ENCODE results near the gene DNAH10. TPM values are rescaled to one million over a fixed set of nuclear protein-coding genes. Genes with fewer than 3 reads are reported as not detected.

DNAH10 gene
- total and polyA plus RNA-seq, 11 donors: 0.04 to 0.45 (median 0.23) TPM; not detected in 4

- intact Hi-C loops (cut with DNase I): no loop called here
- no peak for ATAC-seq
- WGBS, 4 donors: 87 to 92% (median 88%) methylated on average over 2 of the region's 2 CpGs
Measured at GRCh38 chr12:123847019-123847418, 84.9 kb downstream of the DNAH10 start.

GRCh38 chr12:123847876-123848275 is 85.8 kb downstream of the DNAH10 start:
- no peak overlapping the region for H3K4me3 ChIP-seq
- WGBS, 4 donors: 94 to 98% (median 96%) methylated on average over 8 of the region's 8 CpGs
- intact Hi-C loops (cut with DNase I): no loop called here
- ATAC-seq: no peak
- no peaks in the 10 kb centered on the region for H3K4me1 ChIP-seq
- H3K27ac ChIP-seq: no peak overlapping the region
- no peak for DNase-seq
- TF ChIP-seq, protein P1, sequence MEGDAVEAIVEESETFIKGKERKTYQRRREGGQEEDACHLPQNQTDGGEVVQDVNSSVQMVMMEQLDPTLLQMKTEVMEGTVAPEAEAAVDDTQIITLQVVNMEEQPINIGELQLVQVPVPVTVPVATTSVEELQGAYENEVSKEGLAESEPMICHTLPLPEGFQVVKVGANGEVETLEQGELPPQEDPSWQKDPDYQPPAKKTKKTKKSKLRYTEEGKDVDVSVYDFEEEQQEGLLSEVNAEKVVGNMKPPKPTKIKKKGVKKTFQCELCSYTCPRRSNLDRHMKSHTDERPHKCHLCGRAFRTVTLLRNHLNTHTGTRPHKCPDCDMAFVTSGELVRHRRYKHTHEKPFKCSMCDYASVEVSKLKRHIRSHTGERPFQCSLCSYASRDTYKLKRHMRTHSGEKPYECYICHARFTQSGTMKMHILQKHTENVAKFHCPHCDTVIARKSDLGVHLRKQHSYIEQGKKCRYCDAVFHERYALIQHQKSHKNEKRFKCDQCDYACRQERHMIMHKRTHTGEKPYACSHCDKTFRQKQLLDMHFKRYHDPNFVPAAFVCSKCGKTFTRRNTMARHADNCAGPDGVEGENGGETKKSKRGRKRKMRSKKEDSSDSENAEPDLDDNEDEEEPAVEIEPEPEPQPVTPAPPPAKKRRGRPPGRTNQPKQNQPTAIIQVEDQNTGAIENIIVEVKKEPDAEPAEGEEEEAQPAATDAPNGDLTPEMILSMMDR (IDR thresholded peaks at IDR 0.05): no peak
- peaks cover 0 to 11% (median 0%) of the 10 kb centered on the region in 9 donors for H3K27me3 ChIP-seq
- H3K9me3 ChIP-seq: no peaks in the 10 kb centered on the region
- no peaks in the 10 kb centered on the region for H3K36me3 ChIP-seq

More at GRCh38 chr12:123847019-123847418, 84.9 kb downstream of the DNAH10 start:
- no peaks in the 10 kb centered on the region for H3K9me3 ChIP-seq
- no peak overlapping the region for H3K4me3 ChIP-seq
- peaks cover 0 to 15% (median 0%) of the 10 kb centered on the region in 9 donors for H3K27me3 ChIP-seq
- TF ChIP-seq, protein P1 (IDR thresholded peaks at IDR 0.05): no peak
- no peak for DNase-seq
- H3K27ac ChIP-seq: no peak overlapping the region
- H3K4me1 ChIP-seq: no peaks in the 10 kb centered on the region
- H3K36me3 ChIP-seq: no peaks in the 10 kb centered on the region

DNA sequence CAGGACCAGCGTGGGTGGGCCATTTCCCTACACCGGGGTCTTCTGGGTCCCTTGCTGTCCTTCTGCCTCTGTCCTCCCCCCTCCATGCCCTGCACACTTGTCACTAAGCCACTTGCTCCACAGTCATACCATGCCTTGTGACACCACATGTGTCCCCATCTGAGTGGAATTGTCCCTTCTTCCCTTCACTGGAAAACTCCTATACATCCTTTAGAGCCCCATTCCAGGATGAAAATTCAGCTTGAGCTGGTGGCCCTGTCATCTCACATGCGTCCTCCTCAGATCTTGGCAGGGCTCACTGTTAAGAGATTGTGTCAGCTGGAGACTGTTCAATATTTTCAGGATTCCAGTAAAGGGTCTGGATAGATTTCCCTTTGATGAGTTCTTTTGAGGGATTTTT is 87.4 kb downstream of the DNAH10 start:
- no peak overlapping the region for H3K4me3 ChIP-seq
- H3K9me3 ChIP-seq: no peaks in the 10 kb centered on the region
- TF ChIP-seq POLR2A (IDR thresholded peaks at IDR 0.05): no peak
- TF ChIP-seq, protein P1 (IDR thresholded peaks at IDR 0.05): no peak
- 72 to 86% (median 79%) methylated on average over 3 of the region's 3 CpGs for WGBS, 4 donors
- ATAC-seq (no peak), DNase-seq (no peak)
- H3K36me3 ChIP-seq: no peaks in the 10 kb centered on the region
- H3K27ac ChIP-seq: no peak overlapping the region
- peaks cover 0 to 8% (median 0%) of the 10 kb centered on the region in 9 donors for H3K27me3 ChIP-seq
- no peaks in the 10 kb centered on the region for H3K4me1 ChIP-seq
- intact Hi-C loops (cut with DNase I): no loop called here

DNA sequence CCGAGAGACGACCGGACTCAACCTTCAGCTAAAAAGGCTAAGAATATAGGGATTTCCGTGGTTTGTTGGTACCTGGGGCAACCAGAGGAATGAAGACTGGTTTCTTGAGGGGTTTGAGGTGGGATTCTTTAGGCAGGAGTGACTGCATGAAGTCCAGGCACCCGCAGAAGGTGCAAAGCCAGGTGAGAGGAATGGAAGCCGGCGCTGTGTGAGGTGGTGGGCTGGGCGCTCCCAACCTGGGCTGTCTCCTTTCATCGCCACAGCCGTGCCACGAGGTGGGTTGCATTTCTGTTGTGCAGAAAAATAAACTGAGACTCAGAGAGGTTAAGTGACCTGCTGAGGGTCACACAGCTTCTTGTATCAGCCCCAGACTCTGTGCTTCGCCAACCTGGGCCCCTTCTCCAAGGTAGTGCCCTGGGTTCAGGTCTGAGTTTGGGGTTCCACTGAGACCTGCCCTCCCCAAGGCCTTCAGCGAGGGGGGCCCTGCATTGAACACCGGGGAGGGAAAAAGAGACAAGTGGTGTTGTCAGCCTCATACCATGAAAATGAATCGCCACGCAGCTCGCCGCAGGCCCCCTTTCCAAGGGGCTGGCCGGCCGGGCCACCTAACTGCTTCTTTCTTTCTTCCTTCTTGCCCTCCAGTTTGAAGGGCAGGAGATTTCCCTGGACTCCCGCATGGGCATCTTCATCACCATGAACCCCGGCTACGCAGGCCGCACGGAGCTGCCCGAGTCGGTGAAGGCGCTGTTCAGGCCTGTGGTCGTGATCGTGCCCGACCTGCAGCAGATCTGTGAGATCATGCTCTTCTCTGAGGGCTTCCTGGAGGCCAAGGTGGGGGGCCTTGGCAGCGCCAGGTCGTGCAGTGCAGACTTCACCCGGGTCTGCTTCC is 88.4 kb downstream of the DNAH10 start:
- TF ChIP-seq, protein P1 (IDR thresholded peaks at IDR 0.05): no peak
- 90 to 93% (median 91%) methylated on average over 17 to 34 of the region's 34 CpGs for WGBS, 4 donors
- intact Hi-C loops (cut with DNase I): no loop called here
- no peak overlapping the region for H3K27ac ChIP-seq
- no peaks in the 10 kb centered on the region for H3K9me3 ChIP-seq
- H3K4me1 ChIP-seq: no peaks in the 10 kb centered on the region
- ATAC-seq (no peak), DNase-seq (no peak)
- no peak overlapping the region for H3K4me3 ChIP-seq
- H3K36me3 ChIP-seq: no peaks in the 10 kb centered on the region
- peaks cover 0 to 11% (median 0%) of the 10 kb centered on the region in 9 donors for H3K27me3 ChIP-seq
